Measurements from ENCODE around the gene HOTAIR. TPM values are rescaled to one million over a fixed set of nuclear protein-coding genes. Genes with fewer than 3 reads are reported as not detected.

Gene HOTAIR
- polyA plus RNA-seq, 2 donors = not detected

GRCh38 chr12:53985994-53986685 is 11.4 kb upstream of the HOTAIR start:
- Histone ChIP-seq H3K4me3 (ENCODE audit: low read depth in 1 of 2, low read length in 2 of 2) (peak overlapping the region; percentile 22 to 34), H3K9me3 (ENCODE audit: control insufficient read depth in 2 of 2, insufficient read depth in 1 of 2, low read depth in 1 of 2, low read length in 1 of 2) (peaks cover 2 to 3% of the 10 kb centered on the region in 2 donors), H3K4me1 (ENCODE audit: control insufficient read depth in 2 of 2, insufficient read depth in 2 of 2, low read length in 1 of 2) (peaks cover 0 to 15% of the 10 kb centered on the region in 2 donors), H3K36me3 (ENCODE audit: control insufficient read depth in 2 of 2, insufficient read depth in 2 of 2, low read length in 1 of 2) (no peaks in the 10 kb centered on the region), H3K27ac (ENCODE audit: low read depth in 2 of 2, low read length in 1 of 2) (no peak overlapping the region), H3K27me3 (ENCODE audit: control insufficient read depth in 1 of 2, insufficient read depth in 2 of 2, low read length in 2 of 2) (peaks cover 5 to 70% of the 10 kb centered on the region in 2 donors)
- 5 to 7% methylated on average over 50 of the region's 50 CpGs for WGBS, 2 donors

GRCh38 chr12:53985692-53985993 is 10.9 kb upstream of the HOTAIR start:
- WGBS, 2 donors = 9 to 14% methylated on average over 20 to 21 of the region's 21 CpGs
- Histone ChIP-seq H3K4me1 (ENCODE audit: control insufficient read depth in 2 of 2, insufficient read depth in 2 of 2, low read length in 1 of 2) (peaks cover 0 to 15% of the 10 kb centered on the region in 2 donors), H3K36me3 (ENCODE audit: control insufficient read depth in 2 of 2, insufficient read depth in 2 of 2, low read length in 1 of 2) (no peaks in the 10 kb centered on the region), H3K27ac (ENCODE audit: low read depth in 2 of 2, low read length in 1 of 2) (no peak overlapping the region), H3K4me3 (ENCODE audit: low read depth in 1 of 2, low read length in 2 of 2) (peak overlapping the region; percentile 22 to 34), H3K27me3 (ENCODE audit: control insufficient read depth in 1 of 2, insufficient read depth in 2 of 2, low read length in 2 of 2) (peaks cover 3 to 68% of the 10 kb centered on the region in 2 donors), H3K9me3 (ENCODE audit: control insufficient read depth in 2 of 2, insufficient read depth in 1 of 2, low read depth in 1 of 2, low read length in 1 of 2) (peaks cover 2 to 3% of the 10 kb centered on the region in 2 donors)

GRCh38 chr12:53984901-53985691 is 10.3 kb upstream of the HOTAIR start, which contains the start of gene HOXC10:
TSS of gene HOXC10 (plus strand) at chr12:53985146. CDS start at chr12:53985260, 114 bp downstream.
- Histone ChIP-seq H3K36me3 (ENCODE audit: control insufficient read depth in 2 of 2, insufficient read depth in 2 of 2, low read length in 1 of 2) (no peaks in the 10 kb centered on the region), H3K27ac (ENCODE audit: low read depth in 2 of 2, low read length in 1 of 2) (no peak within 1 kb of the TSS), H3K4me1 (ENCODE audit: control insufficient read depth in 2 of 2, insufficient read depth in 2 of 2, low read length in 1 of 2) (peaks cover 0 to 15% of the 10 kb centered on the region in 2 donors), H3K27me3 (ENCODE audit: control insufficient read depth in 1 of 2, insufficient read depth in 2 of 2, low read length in 2 of 2) (peaks cover 0 to 69% of the 10 kb centered on the region in 2 donors), H3K9me3 (ENCODE audit: control insufficient read depth in 2 of 2, insufficient read depth in 1 of 2, low read depth in 1 of 2, low read length in 1 of 2) (peaks cover 2 to 3% of the 10 kb centered on the region in 2 donors), H3K4me3 (ENCODE audit: low read depth in 1 of 2, low read length in 2 of 2) (peak within 1 kb of the TSS; percentile 22 to 34)
- 5 to 7% methylated on average over 50 to 55 of the region's 55 CpGs for WGBS, 2 donors

- Histone ChIP-seq H3K27ac (ENCODE audit: low read depth in 2 of 2, low read length in 1 of 2) (no peak overlapping the region), H3K4me3 (ENCODE audit: low read depth in 1 of 2, low read length in 2 of 2) (no peak overlapping the region), H3K9me3 (ENCODE audit: control insufficient read depth in 2 of 2, insufficient read depth in 1 of 2, low read depth in 1 of 2, low read length in 1 of 2) (peaks cover 2 to 3% of the 10 kb centered on the region in 2 donors), H3K4me1 (ENCODE audit: control insufficient read depth in 2 of 2, insufficient read depth in 2 of 2, low read length in 1 of 2) (peaks cover 0 to 12% of the 10 kb centered on the region in 2 donors), H3K27me3 (ENCODE audit: control insufficient read depth in 1 of 2, insufficient read depth in 2 of 2, low read length in 2 of 2) (peaks cover 4 to 67% of the 10 kb centered on the region in 2 donors), H3K36me3 (ENCODE audit: control insufficient read depth in 2 of 2, insufficient read depth in 2 of 2, low read length in 1 of 2) (no peaks in the 10 kb centered on the region)
- WGBS, 2 donors = 10 to 13% methylated on average over 29 to 30 of the region's 30 CpGs
Observed at GRCh38 chr12:53983950-53984572, 9.3 kb upstream of the HOTAIR start.

DNA sequence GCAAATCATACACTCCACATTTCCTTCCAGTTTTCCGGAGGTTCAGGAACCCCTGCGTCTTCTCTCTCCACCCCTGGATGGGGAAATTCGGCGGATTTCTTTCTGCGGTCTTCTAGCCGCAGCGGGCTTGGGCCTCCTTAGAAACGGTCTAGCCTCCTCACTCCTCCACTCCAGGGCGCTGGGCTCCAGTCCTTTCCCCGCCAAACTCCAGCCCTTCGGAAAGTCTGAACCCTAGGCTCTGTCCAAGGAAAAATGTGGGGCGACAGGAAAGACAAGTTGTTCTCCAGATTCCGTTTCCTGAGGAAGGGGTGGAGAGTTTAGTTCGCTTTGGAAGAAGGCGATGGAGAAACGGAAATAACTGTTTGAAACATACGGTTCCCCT is 8.8 kb upstream of the HOTAIR start:
- H3K4me3 ChIP-seq (ENCODE audit: low read depth in 1 of 2, low read length in 2 of 2) = no peak overlapping the region
- peaks cover 0 to 12% of the 10 kb centered on the region in 2 donors for H3K4me1 ChIP-seq (ENCODE audit: control insufficient read depth in 2 of 2, insufficient read depth in 2 of 2, low read length in 1 of 2)
- H3K27me3 ChIP-seq (ENCODE audit: control insufficient read depth in 1 of 2, insufficient read depth in 2 of 2, low read length in 2 of 2) = peaks cover 4 to 62% of the 10 kb centered on the region in 2 donors
- H3K9me3 ChIP-seq (ENCODE audit: control insufficient read depth in 2 of 2, insufficient read depth in 1 of 2, low read depth in 1 of 2, low read length in 1 of 2) = peaks cover 2 to 3% of the 10 kb centered on the region in 2 donors
- no peaks in the 10 kb centered on the region for H3K36me3 ChIP-seq (ENCODE audit: control insufficient read depth in 2 of 2, insufficient read depth in 2 of 2, low read length in 1 of 2)
- WGBS, 2 donors = 9 to 11% methylated on average over 17 of the region's 17 CpGs
- no peak overlapping the region for H3K27ac ChIP-seq (ENCODE audit: low read depth in 2 of 2, low read length in 1 of 2)

DNA sequence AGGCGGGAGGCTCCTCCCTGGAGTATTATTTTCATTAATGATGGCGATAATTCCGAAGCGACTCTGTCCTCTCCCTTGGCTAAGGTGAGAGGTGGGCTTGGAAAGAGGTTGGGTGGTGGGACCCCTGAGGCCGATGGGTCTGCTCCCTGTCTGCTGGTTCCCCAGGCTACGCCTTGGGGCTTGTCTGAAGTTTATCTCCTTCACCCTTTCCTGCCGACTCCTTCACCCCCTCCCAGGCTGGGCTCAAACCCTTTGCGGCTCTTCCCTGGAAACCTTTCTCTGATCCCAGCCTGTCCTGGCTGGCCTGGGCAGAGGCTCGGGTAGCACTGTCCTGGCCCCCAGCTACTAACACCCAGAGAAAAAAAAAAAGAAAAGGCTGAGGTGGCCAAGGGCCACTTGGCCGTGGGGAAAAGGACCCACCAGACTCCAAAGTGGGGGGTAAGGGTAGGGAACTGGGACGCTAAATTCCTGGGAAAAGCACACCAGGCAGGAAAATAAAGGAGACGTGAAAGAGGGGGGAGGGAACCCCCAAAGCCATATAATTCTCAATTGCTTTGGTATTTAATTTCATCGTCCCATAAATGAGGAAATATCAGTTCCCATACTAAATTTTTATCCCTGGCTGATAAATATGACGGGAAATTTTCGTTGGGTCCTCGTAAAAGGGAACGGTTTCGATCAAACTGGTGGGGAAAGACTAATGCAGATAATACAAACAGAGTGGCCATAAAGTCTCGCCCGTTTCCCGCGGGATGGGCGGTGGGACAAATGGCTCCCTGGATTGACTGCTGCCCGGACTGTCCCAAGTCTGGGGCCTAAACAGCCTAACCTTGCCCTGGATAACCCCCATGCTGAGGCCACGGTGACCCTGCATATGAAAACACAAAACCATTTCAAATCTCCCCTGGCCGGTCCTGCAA is 8.2 kb upstream of the HOTAIR start:
- Histone ChIP-seq H3K4me3 (ENCODE audit: low read depth in 1 of 2, low read length in 2 of 2) (no peak overlapping the region), H3K36me3 (ENCODE audit: control insufficient read depth in 2 of 2, insufficient read depth in 2 of 2, low read length in 1 of 2) (no peaks in the 10 kb centered on the region), H3K4me1 (ENCODE audit: control insufficient read depth in 2 of 2, insufficient read depth in 2 of 2, low read length in 1 of 2) (peaks cover 0 to 12% of the 10 kb centered on the region in 2 donors), H3K27me3 (ENCODE audit: control insufficient read depth in 1 of 2, insufficient read depth in 2 of 2, low read length in 2 of 2) (peaks cover 4 to 57% of the 10 kb centered on the region in 2 donors), H3K9me3 (ENCODE audit: control insufficient read depth in 2 of 2, insufficient read depth in 1 of 2, low read depth in 1 of 2, low read length in 1 of 2) (peaks cover 2 to 3% of the 10 kb centered on the region in 2 donors), H3K27ac (ENCODE audit: low read depth in 2 of 2, low read length in 1 of 2) (no peak overlapping the region)
- WGBS, 2 donors = 19 to 21% methylated on average over 26 of the region's 26 CpGs

DNA sequence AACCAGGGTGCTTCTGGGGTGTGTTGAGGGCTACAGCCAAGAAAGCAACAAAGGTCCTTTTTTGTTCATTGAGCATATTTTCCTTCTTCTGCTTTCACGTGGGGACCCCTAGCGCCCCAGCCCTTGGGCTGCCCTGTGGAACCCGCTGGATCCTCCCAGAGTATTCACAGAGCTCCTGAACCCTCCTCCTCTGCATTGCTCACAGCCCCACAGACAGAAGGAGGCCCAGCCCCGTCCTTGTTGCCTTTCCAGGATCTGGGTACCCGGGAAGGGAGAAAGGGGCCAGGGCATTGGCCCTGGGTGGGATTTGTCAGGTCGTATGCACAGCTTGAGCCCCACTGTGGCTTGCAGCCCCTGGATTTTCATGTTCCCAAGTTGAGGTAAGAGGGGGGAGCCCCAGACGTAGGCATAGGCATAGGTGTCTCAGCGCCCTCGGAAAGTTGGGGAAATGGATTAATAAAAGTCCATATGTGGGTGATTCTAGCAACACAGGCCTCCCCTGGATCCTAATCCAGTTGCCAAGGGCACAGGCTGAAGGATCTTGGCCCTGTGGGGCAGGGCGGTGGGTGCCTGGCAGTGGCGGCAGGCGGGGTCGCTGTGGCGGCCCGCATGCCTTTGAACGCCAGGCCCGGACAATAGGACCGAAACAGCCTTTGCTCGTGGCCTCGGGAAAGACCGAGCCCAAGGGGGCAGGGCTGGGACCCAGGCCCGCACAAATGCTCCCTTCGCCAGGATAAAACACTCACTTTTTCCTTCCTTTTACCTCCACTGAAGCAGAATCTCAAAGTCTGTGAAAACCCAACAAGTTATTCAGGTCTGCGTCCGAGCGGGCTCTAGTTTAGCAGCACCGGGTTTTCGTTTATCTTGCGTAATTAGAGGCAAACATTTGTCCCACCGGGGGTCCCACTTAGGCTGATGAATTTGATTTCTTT is 7.1 kb upstream of the HOTAIR start:
- H3K9me3 ChIP-seq (ENCODE audit: control insufficient read depth in 2 of 2, insufficient read depth in 1 of 2, low read depth in 1 of 2, low read length in 1 of 2) = peaks cover 0 to 2% of the 10 kb centered on the region in 2 donors
- H3K27ac ChIP-seq (ENCODE audit: low read depth in 2 of 2, low read length in 1 of 2) = no peak overlapping the region
- H3K4me3 ChIP-seq (ENCODE audit: low read depth in 1 of 2, low read length in 2 of 2) = no peak overlapping the region
- no peaks in the 10 kb centered on the region for H3K36me3 ChIP-seq (ENCODE audit: control insufficient read depth in 2 of 2, insufficient read depth in 2 of 2, low read length in 1 of 2)
- WGBS, 2 donors = 29 to 31% methylated on average over 30 of the region's 30 CpGs
- peaks cover 0 to 12% of the 10 kb centered on the region in 2 donors for H3K4me1 ChIP-seq (ENCODE audit: control insufficient read depth in 2 of 2, insufficient read depth in 2 of 2, low read length in 1 of 2)
- H3K27me3 ChIP-seq (ENCODE audit: control insufficient read depth in 1 of 2, insufficient read depth in 2 of 2, low read length in 2 of 2) = peaks cover 7 to 49% of the 10 kb centered on the region in 2 donors

- H3K9me3 ChIP-seq (ENCODE audit: control insufficient read depth in 2 of 2, insufficient read depth in 1 of 2, low read depth in 1 of 2, low read length in 1 of 2) = peaks cover 0 to 2% of the 10 kb centered on the region in 2 donors
- no peak overlapping the region for H3K27ac ChIP-seq (ENCODE audit: low read depth in 2 of 2, low read length in 1 of 2)
- H3K4me3 ChIP-seq (ENCODE audit: low read depth in 1 of 2, low read length in 2 of 2) = no peak overlapping the region
- H3K27me3 ChIP-seq (ENCODE audit: control insufficient read depth in 1 of 2, insufficient read depth in 2 of 2, low read length in 2 of 2) = peaks cover 7 to 47% of the 10 kb centered on the region in 2 donors
- WGBS, 2 donors = 38 to 40% methylated on average over 15 of the region's 15 CpGs
- peaks cover 0 to 9% of the 10 kb centered on the region in 2 donors for H3K4me1 ChIP-seq (ENCODE audit: control insufficient read depth in 2 of 2, insufficient read depth in 2 of 2, low read length in 1 of 2)
- no peaks in the 10 kb centered on the region for H3K36me3 ChIP-seq (ENCODE audit: control insufficient read depth in 2 of 2, insufficient read depth in 2 of 2, low read length in 1 of 2)
Observed at GRCh38 chr12:53980802-53981496, 6.2 kb upstream of the HOTAIR start.

Measured in esophagus (tissue), 2 donors.